Head of caudate nucleus (tissue), 42 donors: Measurements from ENCODE around the gene LRP6.
A peak's percentile ranks its signal among the peaks of the same experiment; 100 is the strongest.

Experiments
- DNase-seq, 42 donors: peaks; one replicate each; pipeline versions ENCODE4 v3.0.0 to v3.0.0-alpha.2; 2020 to 2021; ENCODE audit warnings: mixed read lengths in 7 of 42
- intact Hi-C: fragments of 100-400 bp; cut with DNase I; formaldehyde crosslinking; loops from one replicate; pipeline ENCODE4 v1.15.0; 2022

The LRP6 gene

GRCh38 chr12:12094481-12094880, 172.4 kb downstream of the LRP6 start:
- peak in 1 of 42 donors; percentile 40 for DNase-seq
- intact Hi-C loops: no loop called here

GRCh38 chr12:12091977-12092663, 174.7 kb downstream of the LRP6 start:
- intact Hi-C loops: no loop called here
- peak in 1 of 42 donors; percentile 31 for DNase-seq

- peak in 1 of 42 donors; percentile 20 for DNase-seq
- intact Hi-C loops: no loop called here
These were observed 175.8 kb downstream of the LRP6 start for GRCh38 chr12:12091071-12091470.

- intact Hi-C loops: no loop called here
- no peak for DNase-seq
These were observed 178.1 kb downstream of the LRP6 start for GRCh38 chr12:12088761-12089160.

GRCh38 chr12:12088147-12088546, 178.7 kb downstream of the LRP6 start:
- intact Hi-C loops: no loop called here
- no peak for DNase-seq

- no peak for DNase-seq
- intact Hi-C loops: no loop called here
These were observed 179.2 kb downstream of the LRP6 start for GRCh38 chr12:12087693-12088034.

- no peak for DNase-seq
- intact Hi-C loops: no loop called here
These were observed 179.7 kb downstream of the LRP6 start for GRCh38 chr12:12086973-12087692.

GRCh38 chr12:12086362-12086761, 180.5 kb downstream of the LRP6 start:
- no peak for DNase-seq
- intact Hi-C loops: no loop called here

- DNase-seq: no peak
- intact Hi-C loops: loop anchor here (5.0 kb wide), 1 partner anchor 244 kb away; no protein-coding TSS in a partner anchor
These were observed 183.2 kb downstream of the LRP6 start for GRCh38 chr12:12083688-12084087.

GRCh38 chr12:12081836-12082497, 184.9 kb downstream of the LRP6 start:
- DNase-seq: peak in 15 of 42 donors; percentile 15 to 63 (median 31)
- intact Hi-C loops: loop anchor here (5.0 kb wide), 1 partner anchor 245 kb away; no protein-coding TSS in a partner anchor

GRCh38 chr12:12079291-12079690, 187.6 kb downstream of the LRP6 start:
- intact Hi-C loops: no loop called here
- DNase-seq: no peak

- no peak for DNase-seq
- intact Hi-C loops: no loop called here
These were observed 194.6 kb downstream of the LRP6 start for GRCh38 chr12:12072064-12072760.

- no peak for DNase-seq
- intact Hi-C loops: no loop called here
These were observed 195.9 kb downstream of the LRP6 start, which contains the start of gene BCL2L14 for GRCh38 chr12:12070674-12071656. Gene BCL2L14 (plus strand): TSS chr12:12070939. CDS start chr12:12079306, 8,367 bp downstream.

- intact Hi-C loops: no loop called here
- DNase-seq: no peak
These were observed 196.9 kb downstream of the LRP6 start for GRCh38 chr12:12069821-12070548.

GRCh38 chr12:12068751-12069150, 198.1 kb downstream of the LRP6 start:
- intact Hi-C loops: no loop called here
- DNase-seq: no peak
